ENCODE results near the gene PRSS16. TPM values are rescaled to one million over a fixed set of nuclear protein-coding genes. Genes with fewer than 3 reads are reported as not detected.

PRSS16 gene
- total and polyA plus RNA-seq, 9 of the 15 experiments (the other 6 are each of a cell fraction or from before 2014, with no cell fraction given) = 4.5 to 21.3 (median 12.1) TPM

- TF ChIP-seq THAP12 (CRISPR knock-in tag; IDR thresholded peaks at IDR 0.05) (0 out of 2 replicates have a peak, but pooled peaks have one; percentile 20), ZBTB11 (CRISPR knock-in tag; IDR thresholded peaks at IDR 0.05) (peak in 1 of 3 experiments; percentile 32; a peak in 1 of 6 replicates), RCOR1 (IDR thresholded peaks at IDR 0.05; ENCODE audit: borderline replicate concordance in 1 of 2, low read depth in 2 of 2, low read length in 2 of 2) (peak; percentile 59 to 87), ZNF592 (IDR thresholded peaks at IDR 0.05) (peak; percentile 79), SNIP1 (IDR thresholded peaks at IDR 0.05; ENCODE audit: low read depth) (peak; percentile 56; the same call in 1 of the 2 replicates), HMGN3 (IDR thresholded peaks at IDR 0.05; ENCODE audit: borderline replicate concordance, extremely low read depth, insufficient read length, low read depth, low read length) (peak; percentile 27), ARID3A (IDR thresholded peaks at IDR 0.05; ENCODE audit: borderline replicate concordance, low read depth, low read length) (peak; percentile 81; the same call in 1 of the 2 replicates), JUN (IDR thresholded peaks at IDR 0.05; ENCODE audit: borderline replicate concordance, low read depth, low read length) (peak; percentile 60; the same call in 1 of the 2 replicates), JUN (CRISPR knock-in tag; IDR thresholded peaks at IDR 0.05; ENCODE audit: borderline replicate concordance) (no peak), ETS1 (conservative IDR thresholded peaks at IDR 0.05; ENCODE audit: control insufficient read depth, low read depth, low read length) (peak; percentile 87), NCOA1 (IDR thresholded peaks at IDR 0.05; ENCODE audit: low read depth) (peak; percentile 57; the same call in 1 of the 2 replicates)
These were observed 42.8 kb downstream of the PRSS16 start (continued) for GRCh38 chr6:27290065-27290849.

Measured in K562 (cell line).